Esophagus muscularis mucosa (tissue), 4 donors: ENCODE results near the gene ZC3H8. TPM values are rescaled to one million over a fixed set of nuclear protein-coding genes. Genes with fewer than 3 reads are reported as not detected.
A peak's percentile ranks its signal among the peaks of the same experiment; 100 is the strongest.

Source experiments
- DNase-seq: peaks from one replicate; pipeline ENCODE4 v3.0.0-alpha.2; 2017; ENCODE audit errors: extremely low spot score
- H3K27ac ChIP-seq, 4 donors: fragments of 200-600 bp; sonication (generic); replicated peaks in 1 of 4; 1 replicate in 3 of 4; 2 replicates in 1 of 4; pipeline ENCODE4 v1.5.1; 2016 to 2019; ENCODE audit warnings: mild to moderate bottlenecking in 1 of 4
- H3K27me3 ChIP-seq, 4 donors: fragments of 200-600 bp; sonication (generic); one replicate each; pipeline versions ENCODE4 v1.5.1 to v1.6.0; 2016 to 2019
- H3K36me3 ChIP-seq, 4 donors: fragments of 200-600 bp; sonication (generic); one replicate each; pipeline ENCODE4 v1.5.1; 2016 to 2019
- H3K4me1 ChIP-seq, 4 donors: fragments of 200-600 bp; sonication (generic); one replicate each; pipeline ENCODE4 v1.5.1; 2016 to 2019
- H3K4me3 ChIP-seq, 4 donors: fragments of 200-600 bp; sonication (generic); 1 replicate in 2 of 4; 2 replicates in 2 of 4; pipeline ENCODE4 v1.5.1; 2016 to 2019; ENCODE audit warnings: mild to moderate bottlenecking in 4 of 4, moderate library complexity in 1 of 4
- H3K9me3 ChIP-seq, 4 donors: fragments of 200-600 bp; sonication (generic); 1 replicate in 3 of 4; 2 replicates in 1 of 4; pipeline ENCODE4 v1.5.1; 2016 to 2019
- EP300 ChIP-seq: sonication (generic); formaldehyde crosslinking; IDR thresholded peaks from one replicate; pipeline ENCODE4 v1.6.1; 2017; ENCODE audit warnings: antibody characterized with exemption
- POLR2A ChIP-seq: fragments of 450-650 bp; IDR thresholded peaks from one replicate; pipeline ENCODE4 v1.6.1; 2017; ENCODE audit warnings: antibody characterized with exemption, moderate library complexity, mild to moderate bottlenecking, low read depth
- POLR2AphosphoS5 ChIP-seq, 2 donors: sonication (generic); formaldehyde crosslinking; IDR thresholded peaks; one replicate each; pipeline ENCODE4 v1.6.1; 2017; ENCODE audit warnings: antibody characterized with exemption in 2 of 2
- WGBS: methylation state at CpG from one replicate; pipeline ENCODE4 v1.1.5; 2018; 5-methylcytosine and 5-hydroxymethylcytosine counted together
- intact Hi-C: fragments of 100-400 bp; cut with DNase I; formaldehyde crosslinking; loops from one replicate; pipeline ENCODE4 v1.15.1; 2023
- total RNA-seq, 4 donors: library from RNA; depleted of rRNA; stranded (reverse); fragments of >200 nt; gene quantifications; one replicate each; pipeline versions ENCODE4 v1.1.0 to v1.2.1, GENCODE V29; 2016
- TF ChIP-seq, protein P1 (sequence below), 3 experiments: fragments of 200-600 bp in 2 of 3; fragments of 450-650 bp in 1 of 3; sonication (generic) in 2 of 3; IDR thresholded peaks; one replicate each; pipeline ENCODE4 v1.5.1; 2017 to 2019; ENCODE audit warnings: antibody characterized with exemption in 3 of 3, mild to moderate bottlenecking in 2 of 3, moderate library complexity in 1 of 3

The ZC3H8 gene
- total RNA-seq, 4 donors from 2014 or later, result 3.7 to 8.6 (median 5.7) TPM

- Histone ChIP-seq H3K4me3 (no peak overlapping the region), H3K4me1 (no peaks in the 10 kb centered on the region), H3K36me3 (no peaks in the 10 kb centered on the region), H3K27ac (no peak overlapping the region), H3K27me3 (peaks cover 0 to 6% (median 0%) of the 10 kb centered on the region in 4 donors), H3K9me3 (no peaks in the 10 kb centered on the region)
- intact Hi-C loops, result no loop called here
- 98% methylated on average over 31 of the region's 31 CpGs for WGBS
- DNase-seq, result peak; percentile 77
- TF ChIP-seq, protein P1, sequence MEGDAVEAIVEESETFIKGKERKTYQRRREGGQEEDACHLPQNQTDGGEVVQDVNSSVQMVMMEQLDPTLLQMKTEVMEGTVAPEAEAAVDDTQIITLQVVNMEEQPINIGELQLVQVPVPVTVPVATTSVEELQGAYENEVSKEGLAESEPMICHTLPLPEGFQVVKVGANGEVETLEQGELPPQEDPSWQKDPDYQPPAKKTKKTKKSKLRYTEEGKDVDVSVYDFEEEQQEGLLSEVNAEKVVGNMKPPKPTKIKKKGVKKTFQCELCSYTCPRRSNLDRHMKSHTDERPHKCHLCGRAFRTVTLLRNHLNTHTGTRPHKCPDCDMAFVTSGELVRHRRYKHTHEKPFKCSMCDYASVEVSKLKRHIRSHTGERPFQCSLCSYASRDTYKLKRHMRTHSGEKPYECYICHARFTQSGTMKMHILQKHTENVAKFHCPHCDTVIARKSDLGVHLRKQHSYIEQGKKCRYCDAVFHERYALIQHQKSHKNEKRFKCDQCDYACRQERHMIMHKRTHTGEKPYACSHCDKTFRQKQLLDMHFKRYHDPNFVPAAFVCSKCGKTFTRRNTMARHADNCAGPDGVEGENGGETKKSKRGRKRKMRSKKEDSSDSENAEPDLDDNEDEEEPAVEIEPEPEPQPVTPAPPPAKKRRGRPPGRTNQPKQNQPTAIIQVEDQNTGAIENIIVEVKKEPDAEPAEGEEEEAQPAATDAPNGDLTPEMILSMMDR (IDR thresholded peaks at IDR 0.05), result no peak
- TF ChIP-seq POLR2AphosphoS5 (IDR thresholded peaks at IDR 0.05) (no peak), POLR2A (no peak), EP300 (no peak)
Observed at GRCh38 chr2:112187046-112187715, 67.7 kb downstream of the ZC3H8 start.

GRCh38 chr2:112185131-112185530 is 69.7 kb downstream of the ZC3H8 start:
- H3K4me3 ChIP-seq, result no peak overlapping the region
- peaks cover 0 to 27% (median 8%) of the 10 kb centered on the region in 4 donors for H3K27me3 ChIP-seq
- H3K9me3 ChIP-seq, result no peaks in the 10 kb centered on the region
- no peaks in the 10 kb centered on the region for H3K36me3 ChIP-seq
- H3K27ac ChIP-seq, result no peak overlapping the region
- WGBS, result 82% methylated on average over 9 of the region's 9 CpGs
- DNase-seq, result peak; percentile 81
- intact Hi-C loops, result no loop called here
- TF ChIP-seq POLR2AphosphoS5 (IDR thresholded peaks at IDR 0.05) (no peak), EP300 (no peak), POLR2A (no peak)
- TF ChIP-seq, protein P1 (IDR thresholded peaks at IDR 0.05), result no peak
- peaks cover 0 to 5% (median 2%) of the 10 kb centered on the region in 4 donors for H3K4me1 ChIP-seq

GRCh38 chr2:112184121-112184520 is 70.7 kb downstream of the ZC3H8 start:
- TF ChIP-seq EP300 (no peak), POLR2A (no peak), POLR2AphosphoS5 (IDR thresholded peaks at IDR 0.05) (no peak)
- TF ChIP-seq, protein P1 (IDR thresholded peaks at IDR 0.05), result no peak
- H3K36me3 ChIP-seq, result no peaks in the 10 kb centered on the region
- peak; percentile 78 for DNase-seq
- H3K27me3 ChIP-seq, result peaks cover 0 to 37% (median 8%) of the 10 kb centered on the region in 4 donors
- no peaks in the 10 kb centered on the region for H3K9me3 ChIP-seq
- H3K27ac ChIP-seq, result no peak overlapping the region
- WGBS, result 84% methylated on average over 7 of the region's 8 CpGs
- intact Hi-C loops, result no loop called here
- no peak overlapping the region for H3K4me3 ChIP-seq
- peaks cover 0 to 5% (median 2%) of the 10 kb centered on the region in 4 donors for H3K4me1 ChIP-seq

- no peaks in the 10 kb centered on the region for H3K36me3 ChIP-seq
- intact Hi-C loops, result no loop called here
- TF ChIP-seq POLR2A (no peak), POLR2AphosphoS5 (IDR thresholded peaks at IDR 0.05) (no peak), EP300 (no peak)
- TF ChIP-seq, protein P1 (IDR thresholded peaks at IDR 0.05), result no peak
Observed at GRCh38 chr2:112183327-112184025, 71.4 kb downstream of the ZC3H8 start.

More at GRCh38 chr2:112183327-112184025, 71.4 kb downstream of the ZC3H8 start:
- H3K27ac ChIP-seq, result no peak overlapping the region
- no peak overlapping the region for H3K4me3 ChIP-seq
- DNase-seq, result peak; percentile 72
- 90% methylated on average over 8 of the region's 8 CpGs for WGBS
- peaks cover 0 to 38% (median 8%) of the 10 kb centered on the region in 4 donors for H3K27me3 ChIP-seq
- H3K9me3 ChIP-seq, result no peaks in the 10 kb centered on the region
- peaks cover 0 to 5% (median 2%) of the 10 kb centered on the region in 4 donors for H3K4me1 ChIP-seq
